ENCODE data around the gene ZBTB5. TPM values are rescaled to one million over a fixed set of nuclear protein-coding genes. Genes with fewer than 3 reads are reported as not detected.

The ZBTB5 gene
- total and polyA plus RNA-seq, 2 donors (not counting 3 experiments of a cell fraction or from before 2014, with no cell fraction given): 10.0 to 13.7 TPM

- no peak overlapping the region for H3K27ac ChIP-seq (ENCODE audit: insufficient read depth, low read depth, low read length)
These were observed 39.4 kb upstream of the ZBTB5 start for GRCh38 chr9:37504605-37505004.

More at GRCh38 chr9:37504605-37505004, 39.4 kb upstream of the ZBTB5 start:
- Histone ChIP-seq H3K9ac (replicated peaks; ENCODE audit: extremely low read depth, insufficient read depth, low read length) (no peak overlapping the region), H3K79me2 (ENCODE audit: control insufficient read depth, insufficient read depth, low read length) (no peaks in the 10 kb centered on the region), H3K4me3 (replicated peaks in 1 of 3; ENCODE audit: insufficient read depth in 1 of 3, low read depth in 1 of 3, low read length in 3 of 3) (no peak overlapping the region), H3K9me3 (replicated peaks; ENCODE audit: control insufficient read depth, insufficient read depth, low read length) (no peaks in the 10 kb centered on the region), H3K4me1 (ENCODE audit: control insufficient read depth, extremely low read depth, insufficient read depth, low read length) (no peaks in the 10 kb centered on the region), H4K20me1 (replicated peaks; ENCODE audit: control insufficient read depth, extremely low read depth, insufficient read depth, low read length) (no peaks in the 10 kb centered on the region), H3K36me3 (ENCODE audit: control insufficient read depth in 2 of 2, extremely low read depth in 1 of 2, insufficient read depth in 2 of 2, low read length in 2 of 2) (peaks cover 0 to 11% of the 10 kb centered on the region in 2 experiments), H2AFZ (ENCODE audit: low read depth, low read length) (no peak overlapping the region), H3K9me1 (replicated peaks; ENCODE audit: control insufficient read depth, extremely low read depth, insufficient read depth, low read length) (no peaks in the 10 kb centered on the region), H3K27me3 (ENCODE audit: control insufficient read depth in 2 of 2, insufficient read depth in 2 of 2, low read length in 2 of 2) (no peaks in the 10 kb centered on the region), H3K4me2 (ENCODE audit: insufficient read depth, low read length) (no peak overlapping the region)
- ChIA-PET POLR2A (no interaction called here), CTCF (no interaction called here)
- dilution Hi-C loops (cut with MboI; ENCODE audit: extremely low pct_ligation_motif_present, low sequenced_read_pairs) (no loop called here), intact Hi-C loops (cut with micrococcal nuclease) (loop anchor here (10.0 kb wide), 1 partner anchor 90 kb away; no protein-coding TSS in a partner anchor)
- TF ChIP-seq GATA2 (IDR thresholded peaks at IDR 0.05; ENCODE audit: insufficient read depth, insufficient read length, low read depth, low read length) (no peak), FOS (IDR thresholded peaks at IDR 0.05; ENCODE audit: borderline replicate concordance, insufficient read depth, low read length) (no peak), MAX (IDR thresholded peaks at IDR 0.05; ENCODE audit: insufficient read depth, insufficient read length) (no peak), POLR2AphosphoS5 (IDR thresholded peaks at IDR 0.05; ENCODE audit: insufficient read depth, low read depth, low read length) (no peak), POLR2A (IDR thresholded peaks at IDR 0.05; ENCODE audit: low read depth, low read length) (no peak), MYC (IDR thresholded peaks at IDR 0.05; ENCODE audit: low read depth, low read length) (no peak), EZH2 (IDR thresholded peaks at IDR 0.05; ENCODE audit: borderline replicate concordance, low read depth, low read length, severe bottlenecking) (no peak)
- TF ChIP-seq, protein P1, sequence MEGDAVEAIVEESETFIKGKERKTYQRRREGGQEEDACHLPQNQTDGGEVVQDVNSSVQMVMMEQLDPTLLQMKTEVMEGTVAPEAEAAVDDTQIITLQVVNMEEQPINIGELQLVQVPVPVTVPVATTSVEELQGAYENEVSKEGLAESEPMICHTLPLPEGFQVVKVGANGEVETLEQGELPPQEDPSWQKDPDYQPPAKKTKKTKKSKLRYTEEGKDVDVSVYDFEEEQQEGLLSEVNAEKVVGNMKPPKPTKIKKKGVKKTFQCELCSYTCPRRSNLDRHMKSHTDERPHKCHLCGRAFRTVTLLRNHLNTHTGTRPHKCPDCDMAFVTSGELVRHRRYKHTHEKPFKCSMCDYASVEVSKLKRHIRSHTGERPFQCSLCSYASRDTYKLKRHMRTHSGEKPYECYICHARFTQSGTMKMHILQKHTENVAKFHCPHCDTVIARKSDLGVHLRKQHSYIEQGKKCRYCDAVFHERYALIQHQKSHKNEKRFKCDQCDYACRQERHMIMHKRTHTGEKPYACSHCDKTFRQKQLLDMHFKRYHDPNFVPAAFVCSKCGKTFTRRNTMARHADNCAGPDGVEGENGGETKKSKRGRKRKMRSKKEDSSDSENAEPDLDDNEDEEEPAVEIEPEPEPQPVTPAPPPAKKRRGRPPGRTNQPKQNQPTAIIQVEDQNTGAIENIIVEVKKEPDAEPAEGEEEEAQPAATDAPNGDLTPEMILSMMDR (IDR thresholded peaks at IDR 0.05; ENCODE audit: extremely low read depth in 1 of 2, insufficient read depth in 1 of 2, low read depth in 1 of 2, low read length in 2 of 2): no peak
- FAIRE-seq: no peak
- BruUV-seq (replicated peaks): no TSS peak
- no peak for DNase-seq (ENCODE audit: low read depth, low spot score)

Measured in endothelial cell of umbilical vein (primary cell).